Stimulated activated CD8-positive, alpha-beta memory T cell treated with anti-CD3 and anti-CD28 coated beads, Interleukin-12 subunit alpha, Interleukin-12 subunit beta, amount 100 ng/mL, for 24 hours (primary cell): ENCODE data around the gene PDE5A.
"Not testable (repeated sequence)": the region's sequence is repeated elsewhere in the genome, so short reads cannot be mapped to it uniquely, and the experiment has no call there.

ENCODE experiments used
- DNase-seq: peaks from one replicate; pipeline ENCODE4 v3.0.0-alpha.2; 2020; ENCODE audit errors: extremely low read depth

The PDE5A gene

DNA sequence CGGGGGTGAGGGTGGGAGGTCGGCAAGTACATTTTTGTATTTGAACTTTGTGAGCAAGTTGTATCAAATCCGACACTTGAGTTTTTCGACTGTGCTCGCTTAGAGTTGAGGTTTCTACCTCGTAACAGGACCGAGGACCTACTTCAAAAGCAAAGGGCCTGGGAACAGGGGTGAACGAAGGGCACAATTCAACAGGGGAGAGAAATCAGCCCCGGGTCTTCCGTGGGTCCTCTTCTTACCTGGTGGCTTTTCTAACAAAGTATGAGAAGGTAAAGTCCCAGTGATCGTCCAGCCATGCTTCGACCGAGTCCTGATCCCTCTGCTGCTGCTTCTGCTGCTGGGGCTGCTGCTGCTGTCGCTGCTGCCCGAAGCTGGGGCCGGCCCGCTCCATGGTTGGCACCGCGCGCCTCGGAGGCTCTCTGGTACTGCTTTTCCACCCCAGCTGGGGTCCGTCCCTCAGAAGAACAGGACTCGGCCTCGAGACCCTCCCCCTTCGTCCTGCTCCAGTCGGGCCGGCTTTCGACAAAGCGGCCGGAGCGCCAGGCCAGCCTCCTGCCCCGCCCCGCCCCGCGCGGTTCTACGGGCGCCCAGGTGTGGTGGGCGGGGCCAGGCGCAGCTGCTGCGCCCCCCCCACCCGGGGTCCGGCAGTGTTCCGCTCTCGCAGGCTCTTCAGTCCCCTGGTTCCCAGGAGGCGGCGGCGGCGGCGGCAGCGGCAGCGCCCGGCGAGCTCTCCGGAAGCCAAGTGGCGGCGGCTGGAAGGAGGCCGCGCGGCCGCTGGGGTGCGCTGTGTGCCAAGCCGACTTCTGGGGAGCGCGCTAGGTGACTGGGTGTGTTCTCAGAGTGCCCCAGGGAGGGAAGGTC lies at the start of gene PDE5A:
Gene PDE5A, minus strand, starts transcription at position 524 of the 861 bp plus-strand sequence. Its CDS starts 133 bp downstream, at position 391.
- no peak for DNase-seq

DNA sequence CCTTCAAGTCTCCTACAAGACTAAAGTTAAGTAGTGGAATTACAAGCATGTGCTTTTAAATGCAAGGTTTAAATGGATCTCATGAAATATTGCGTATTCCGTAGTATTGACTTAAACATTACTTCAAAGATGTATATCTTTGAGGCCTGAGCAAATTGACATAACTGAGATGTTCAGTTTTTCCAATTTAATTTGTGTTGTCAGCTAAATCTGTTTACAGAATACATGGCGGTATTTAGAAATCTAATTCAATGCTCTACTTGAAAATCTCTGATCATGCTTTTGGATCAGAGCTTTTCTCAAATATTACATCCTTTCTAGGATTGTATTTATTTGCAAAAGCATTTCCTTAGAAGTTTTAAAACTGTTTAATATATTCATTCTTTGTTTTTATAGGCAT lies 47.5 kb upstream of the PDE5A start:
- DNase-seq: no peak

DNA sequence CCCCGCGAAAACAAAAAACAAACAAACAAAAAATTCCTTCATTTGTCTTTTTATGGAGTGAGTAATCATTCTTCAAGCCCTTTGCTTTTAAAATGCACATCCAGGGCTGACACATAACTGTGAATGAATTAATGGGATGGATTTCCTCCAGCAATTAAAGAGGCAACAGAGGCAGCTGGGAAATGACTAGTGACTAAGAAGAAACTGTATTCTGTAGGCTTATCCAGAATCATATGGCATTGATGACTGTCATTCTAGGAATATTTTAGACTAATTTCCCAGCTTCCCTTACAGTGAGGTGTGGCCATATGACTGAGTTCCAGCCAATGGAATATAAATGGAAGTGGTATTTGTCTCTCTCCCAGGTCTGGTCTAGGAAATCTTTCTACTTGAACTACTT lies 46.8 kb upstream of the PDE5A start:
- no peak for DNase-seq

DNA sequence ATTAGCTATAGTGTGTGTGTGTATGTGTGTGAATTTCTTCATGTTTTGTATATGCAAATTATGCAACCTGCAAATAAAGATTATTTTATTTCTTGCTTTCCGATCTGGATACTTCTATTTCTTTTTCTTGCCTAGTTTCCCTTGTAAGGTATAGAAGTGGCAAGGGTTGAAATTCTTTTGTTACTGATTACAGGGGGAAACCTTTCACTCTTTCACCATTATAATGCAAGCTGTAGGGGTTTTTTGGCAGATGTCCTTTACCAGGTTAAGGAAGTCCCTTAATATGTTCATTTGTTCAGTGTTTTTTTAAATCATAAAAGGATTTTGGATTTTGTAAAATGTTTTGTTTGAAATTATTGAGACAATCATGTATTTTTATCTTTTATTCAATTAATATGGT lies 44.3 kb upstream of the PDE5A start:
- no peak for DNase-seq

DNA sequence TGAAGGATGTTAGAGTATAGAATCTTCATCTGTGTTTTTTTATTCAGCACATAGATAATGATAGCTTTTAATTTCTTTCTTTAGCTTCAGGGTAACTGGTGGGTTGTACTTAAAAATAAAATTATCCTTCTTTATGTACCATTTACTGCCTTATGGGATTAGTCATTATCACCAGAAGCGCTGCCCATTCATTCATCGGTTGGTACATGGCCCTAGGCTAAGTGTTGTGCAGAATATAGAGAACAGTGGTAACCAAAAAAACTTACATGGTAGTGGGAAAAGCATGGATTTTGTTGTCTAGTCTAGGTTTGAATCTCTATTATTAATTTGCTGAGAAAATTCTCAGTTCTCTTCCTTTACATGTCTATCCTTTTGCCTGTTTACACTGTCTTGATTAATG lies 43.5 kb upstream of the PDE5A start:
- DNase-seq: no peak

DNA sequence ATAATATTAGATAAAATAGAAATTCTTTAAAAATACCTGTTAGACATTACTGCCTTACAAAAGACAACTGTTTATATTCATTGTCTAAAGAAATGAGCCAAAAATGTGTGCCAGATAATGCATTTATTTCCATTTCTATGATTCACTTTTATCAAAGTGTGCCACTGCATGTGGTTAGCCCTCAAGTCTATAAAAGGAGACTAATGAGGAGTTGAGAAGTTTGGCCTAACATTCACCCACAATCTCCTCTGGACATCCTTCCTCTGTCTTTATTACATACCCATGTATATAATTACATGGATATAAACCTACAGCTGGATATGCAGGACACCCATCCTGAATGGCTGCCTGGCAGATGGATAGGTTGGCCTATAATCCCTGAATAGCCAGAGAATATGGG lies 42.6 kb upstream of the PDE5A start:
- no peak for DNase-seq

DNA sequence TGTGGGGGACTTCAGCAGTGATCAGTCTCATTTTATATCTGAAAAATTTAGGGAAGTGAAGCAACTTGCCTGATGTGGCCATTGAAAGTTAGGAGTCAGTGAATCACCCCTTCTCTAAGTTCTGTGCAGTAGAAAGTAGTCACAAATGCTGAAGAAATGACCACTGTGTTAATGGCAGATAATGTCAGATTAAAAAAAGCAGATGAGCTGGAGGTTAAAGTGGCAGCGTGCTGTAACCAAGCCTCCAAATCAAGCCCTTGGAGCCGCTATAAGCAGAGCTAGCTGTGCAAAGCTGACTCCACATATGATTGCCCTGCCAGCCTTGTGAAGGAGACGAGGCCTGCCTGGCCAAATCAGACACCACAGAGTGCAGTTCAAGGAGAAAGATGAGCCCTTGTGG lies 39.2 kb upstream of the PDE5A start:
- no peak for DNase-seq

DNA sequence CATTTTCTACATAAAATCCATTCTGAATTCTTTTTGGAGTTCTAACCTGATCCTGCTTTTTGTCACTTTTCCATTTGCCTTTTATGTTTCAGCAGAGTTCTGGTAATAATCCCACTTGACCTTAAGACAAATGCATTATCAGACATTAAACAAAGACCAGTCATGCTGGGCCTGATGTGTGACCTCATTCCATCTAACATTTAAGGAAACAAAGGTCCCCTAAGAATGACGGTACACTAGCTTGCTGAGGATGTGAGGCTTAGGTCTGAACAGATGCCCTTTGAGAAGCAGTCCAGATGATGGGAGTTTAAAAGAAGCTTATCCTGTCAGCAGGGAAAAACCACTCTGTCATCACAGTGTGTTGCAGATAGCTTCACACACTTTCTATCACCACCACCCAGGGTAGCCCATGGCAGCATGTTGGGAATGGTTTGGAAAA lies 38.1 kb upstream of the PDE5A start:
- no peak for DNase-seq

DNA sequence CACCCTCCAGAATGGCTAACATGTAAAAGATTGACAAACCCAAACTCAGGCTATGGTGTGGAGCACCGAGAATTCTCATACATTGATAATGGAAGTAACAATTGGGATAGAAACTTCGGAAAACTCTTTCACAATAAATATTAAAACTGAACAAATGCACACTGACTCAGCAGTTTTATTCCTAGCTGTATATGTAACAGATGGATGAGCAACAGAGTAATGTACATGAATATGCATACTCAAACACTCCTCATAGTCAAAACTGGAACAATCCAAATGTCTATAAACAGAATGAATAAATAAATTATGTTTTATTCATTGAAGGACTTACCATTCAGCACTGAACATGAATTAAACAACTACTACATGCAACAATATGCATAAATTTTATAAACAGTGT lies 37.1 kb upstream of the PDE5A start:
- DNase-seq: no peak

DNA sequence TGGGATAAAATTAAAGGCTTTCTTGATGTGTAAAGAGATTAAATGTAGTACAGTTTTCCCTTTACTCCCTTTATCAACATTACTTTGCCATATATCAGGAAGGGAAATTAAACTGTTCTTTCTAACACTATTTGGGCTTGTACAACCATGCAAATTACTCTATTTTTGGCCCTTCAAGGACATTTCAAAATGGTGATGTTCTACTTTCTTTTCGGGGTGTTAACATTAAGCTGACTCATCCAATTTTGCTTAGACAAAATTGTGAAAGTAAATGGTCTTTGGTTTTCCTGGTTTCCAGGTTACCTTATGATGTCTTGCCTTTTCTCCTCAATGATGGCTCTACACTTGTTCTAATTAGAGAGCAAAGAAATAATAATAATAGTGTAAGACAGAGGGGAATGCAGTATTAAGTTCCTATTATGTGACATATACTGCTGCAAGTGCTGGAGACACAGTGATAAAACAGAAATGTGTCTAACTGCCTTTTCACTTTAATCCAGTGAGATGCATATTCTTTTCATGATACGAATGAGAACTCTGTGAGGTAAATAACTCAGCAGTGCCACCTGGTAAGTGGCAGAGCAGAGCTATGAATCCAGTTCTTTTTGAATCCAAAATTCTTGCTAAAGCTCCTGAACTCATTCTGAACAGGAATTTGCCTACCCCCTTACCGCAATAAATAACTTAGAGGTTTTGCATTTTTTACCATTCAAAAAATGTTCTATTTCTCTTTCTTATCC lies 35.7 kb upstream of the PDE5A start:
- no peak for DNase-seq

DNA sequence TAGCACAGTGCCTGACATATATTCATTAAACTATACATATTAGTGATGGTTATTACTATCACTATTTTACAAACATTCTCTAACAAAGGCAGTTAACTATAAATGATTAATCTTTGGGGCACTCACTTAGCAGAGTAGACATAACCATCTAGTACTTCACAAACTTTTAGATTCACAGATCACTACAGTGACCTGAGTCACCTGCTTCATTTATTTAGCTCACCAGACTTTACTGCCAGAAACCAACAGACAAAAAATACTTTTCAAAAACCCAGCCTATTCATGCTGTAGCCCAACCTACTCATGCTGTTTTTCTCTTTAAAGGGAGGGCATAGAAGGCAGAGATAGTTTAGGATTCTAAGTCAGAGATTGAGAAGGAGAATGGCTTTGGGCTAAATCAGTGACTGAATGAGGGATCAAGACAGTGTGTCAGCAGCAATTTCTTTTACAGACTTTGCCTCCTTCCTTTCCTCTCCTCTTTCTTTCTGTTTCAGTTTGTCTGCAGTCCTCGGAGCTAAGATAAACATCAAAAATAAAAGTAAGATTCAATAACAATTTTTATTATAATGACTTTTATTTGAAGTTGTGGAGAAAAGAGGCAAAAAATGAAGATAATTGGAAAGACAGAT lies 34.7 kb upstream of the PDE5A start:
- DNase-seq: no peak

DNA sequence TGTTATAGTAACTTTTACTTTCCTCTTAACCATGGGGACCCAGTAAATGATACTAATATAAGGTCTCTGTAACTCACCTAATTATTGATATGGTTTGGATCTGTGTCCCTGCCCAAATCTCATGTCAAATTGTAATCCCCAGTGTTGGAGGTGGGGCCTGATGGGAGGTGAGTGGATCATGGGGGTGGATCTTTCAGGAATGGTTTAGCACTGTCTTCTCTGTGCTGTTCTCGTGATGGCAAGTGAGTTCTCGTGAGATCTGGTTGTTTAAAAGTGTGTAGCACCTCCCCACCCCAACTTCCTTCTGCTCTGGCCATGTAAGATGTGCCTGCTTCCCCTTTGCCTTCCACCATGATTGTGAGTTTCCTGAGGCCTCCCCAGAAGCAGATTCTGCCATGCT lies 34.0 kb upstream of the PDE5A start:
- not testable (repeated sequence) for DNase-seq

DNA sequence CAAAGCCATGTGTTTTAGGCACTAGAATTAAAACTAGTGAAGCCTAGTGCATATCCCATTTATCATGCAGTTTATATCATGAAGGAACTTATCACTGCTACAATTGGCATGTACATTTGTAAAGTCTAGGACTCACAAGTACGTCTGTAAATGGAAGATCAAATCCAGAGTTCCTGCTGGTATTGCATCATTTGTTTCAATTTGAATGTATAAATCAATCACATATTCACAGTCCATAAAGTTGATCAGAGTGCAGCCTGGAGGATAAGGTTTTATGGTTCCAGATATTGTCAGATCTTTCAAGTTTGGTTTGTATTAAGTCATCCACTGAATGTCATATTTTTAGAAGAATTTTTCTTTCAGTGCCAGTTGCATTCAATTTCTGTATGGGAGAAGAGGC lies 32.6 kb upstream of the PDE5A start:
- DNase-seq: no peak

DNA sequence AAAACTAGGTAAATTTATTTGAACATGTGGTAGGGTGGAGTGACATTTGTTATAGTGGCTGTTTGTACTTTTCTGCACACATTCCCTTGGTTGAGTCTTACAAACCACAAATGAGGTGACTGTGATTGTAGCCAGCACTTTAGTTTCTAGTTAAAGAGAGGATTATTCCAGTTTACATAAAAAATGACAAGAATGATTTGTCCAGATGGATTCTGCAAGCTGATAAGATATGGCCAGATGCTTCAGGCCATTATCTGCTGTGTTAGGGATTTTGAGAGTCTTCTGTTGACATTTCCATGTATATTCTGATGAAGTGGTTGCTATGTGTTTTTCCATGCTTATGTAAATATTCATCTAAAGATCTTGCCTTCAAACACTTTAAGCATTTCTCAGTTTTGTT lies 31.0 kb upstream of the PDE5A start:
- no peak for DNase-seq

DNA sequence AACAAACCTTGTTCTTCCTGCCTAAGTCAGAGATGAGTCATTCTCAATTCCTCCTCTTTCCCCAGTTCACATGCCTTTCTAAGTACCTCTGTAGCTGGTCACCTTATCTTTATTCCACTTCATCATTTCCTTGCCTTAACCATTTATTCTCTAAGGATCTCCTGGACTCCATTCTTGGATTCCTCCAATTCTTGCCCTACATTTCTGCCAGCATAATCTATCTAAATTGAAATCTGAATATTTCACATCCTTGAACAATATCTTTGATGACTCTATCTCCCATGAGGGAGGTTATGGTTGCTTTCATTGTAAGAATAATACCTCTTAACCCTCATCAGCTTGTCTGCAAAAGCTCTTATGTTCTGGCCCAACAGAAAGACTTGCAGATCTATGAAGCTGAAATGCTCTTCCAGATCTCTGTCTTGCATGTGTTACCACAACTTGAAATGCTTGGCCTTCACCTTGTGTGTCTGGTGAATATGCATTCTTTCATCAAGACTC lies 28.6 kb upstream of the PDE5A start:
- no peak for DNase-seq

DNA sequence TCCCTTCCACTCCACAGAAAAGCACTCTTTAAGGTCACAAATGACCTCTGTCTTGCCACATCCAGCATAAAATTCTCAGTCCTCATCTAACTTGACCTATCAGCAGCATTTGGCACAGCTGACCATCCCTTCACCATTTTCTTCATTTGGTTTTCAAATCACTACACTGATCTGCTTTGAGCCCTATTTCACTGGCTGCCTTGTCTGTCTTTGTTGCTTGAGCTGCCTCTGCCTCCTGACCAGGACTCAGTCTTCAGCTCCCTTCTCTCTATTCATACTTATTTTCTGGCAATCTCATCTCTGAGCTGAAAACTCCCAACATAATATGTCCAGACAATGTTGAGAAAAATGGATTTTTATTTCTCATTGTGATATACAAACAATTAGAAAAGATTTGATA lies 27.7 kb upstream of the PDE5A start:
- DNase-seq: no peak

DNA sequence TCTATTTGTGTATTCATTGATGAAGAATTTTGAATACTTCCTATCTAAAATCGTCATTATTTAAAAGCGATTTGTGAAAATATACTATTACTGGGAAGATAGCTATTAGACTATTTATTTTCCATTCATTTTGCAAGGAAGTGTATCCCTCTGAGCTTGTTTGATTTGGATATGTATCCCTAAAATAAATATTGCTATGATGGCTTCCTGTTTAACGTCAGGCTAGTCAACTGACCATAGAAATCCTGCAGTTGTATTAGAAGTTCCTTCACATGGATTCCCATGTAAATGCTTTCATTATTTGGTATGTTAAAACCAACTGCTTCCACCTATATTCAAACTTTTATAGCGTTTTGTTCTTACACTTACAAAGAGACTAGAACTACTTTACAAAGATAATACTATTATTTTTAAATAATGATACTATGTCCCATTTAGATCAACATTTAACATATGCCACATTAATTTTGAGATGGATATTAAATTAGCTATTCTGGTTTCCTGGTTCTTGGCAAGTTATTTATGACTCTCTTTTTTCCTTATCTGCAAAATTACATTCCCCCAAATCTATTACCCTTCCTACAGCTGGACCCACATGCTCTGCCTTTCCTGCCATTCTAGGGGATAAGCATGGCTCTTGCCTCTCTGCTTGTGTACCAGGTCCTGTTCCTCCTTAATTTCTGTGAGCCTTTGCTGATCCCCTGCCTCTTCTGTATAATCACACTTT lies 26.7 kb upstream of the PDE5A start:
- DNase-seq: no peak

DNA sequence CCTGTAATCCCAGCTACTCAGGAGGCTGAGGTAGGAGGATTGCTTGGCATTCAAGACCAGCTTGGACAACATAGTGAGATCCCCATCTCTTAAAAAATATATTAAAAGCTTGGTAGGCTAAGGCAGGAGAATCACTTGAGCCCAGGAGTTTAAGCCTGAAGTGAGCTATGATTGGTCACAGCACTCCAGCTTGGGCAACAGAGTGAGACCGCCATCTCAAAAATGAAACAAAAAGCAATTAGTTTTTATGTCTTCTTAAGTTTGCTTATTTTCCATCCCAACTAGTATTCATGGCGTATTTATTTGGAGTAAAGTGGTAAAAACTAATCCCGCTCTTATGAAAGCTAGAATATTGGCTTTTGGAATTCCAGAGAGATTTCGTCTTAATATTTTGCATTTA lies 25.4 kb upstream of the PDE5A start:
- no peak for DNase-seq

DNA sequence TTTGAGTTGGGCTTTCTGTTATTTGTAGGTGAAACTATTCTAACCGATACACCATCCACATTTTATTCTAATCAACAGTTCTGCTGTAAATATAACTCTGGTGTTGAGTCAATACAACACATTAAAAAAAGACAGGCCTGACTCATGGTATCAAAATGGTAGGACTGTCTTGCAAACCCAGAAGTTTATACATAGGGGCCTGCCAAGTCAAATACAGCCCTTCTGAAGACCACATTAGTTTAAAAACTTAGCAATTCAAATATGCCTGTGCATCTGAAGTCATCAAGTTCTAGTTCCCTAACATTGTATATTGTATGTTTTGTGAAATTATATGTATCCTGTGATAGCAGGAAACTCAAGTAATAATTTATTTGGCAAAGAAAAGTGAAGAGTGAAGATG lies 24.4 kb upstream of the PDE5A start:
- no peak for DNase-seq

DNA sequence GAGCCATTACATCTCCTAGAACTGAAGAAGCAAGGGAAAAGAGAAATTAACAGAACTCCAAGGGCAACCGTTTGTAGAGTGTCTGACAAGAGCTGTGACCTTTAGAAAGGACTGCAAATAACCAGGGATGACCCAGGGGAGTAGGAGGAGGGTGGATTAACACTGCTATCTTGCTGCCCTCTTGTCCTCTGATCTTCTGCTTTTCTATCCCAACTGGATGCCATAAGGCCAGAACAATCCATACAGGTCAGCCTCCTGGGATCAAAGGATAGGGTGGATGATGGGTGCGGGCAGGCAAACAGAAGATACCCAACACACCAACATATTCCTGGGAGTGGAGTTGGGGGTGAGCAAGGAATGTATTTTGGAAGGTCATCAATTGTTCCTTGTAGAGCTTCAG lies 19.8 kb upstream of the PDE5A start:
- DNase-seq: no peak

DNA sequence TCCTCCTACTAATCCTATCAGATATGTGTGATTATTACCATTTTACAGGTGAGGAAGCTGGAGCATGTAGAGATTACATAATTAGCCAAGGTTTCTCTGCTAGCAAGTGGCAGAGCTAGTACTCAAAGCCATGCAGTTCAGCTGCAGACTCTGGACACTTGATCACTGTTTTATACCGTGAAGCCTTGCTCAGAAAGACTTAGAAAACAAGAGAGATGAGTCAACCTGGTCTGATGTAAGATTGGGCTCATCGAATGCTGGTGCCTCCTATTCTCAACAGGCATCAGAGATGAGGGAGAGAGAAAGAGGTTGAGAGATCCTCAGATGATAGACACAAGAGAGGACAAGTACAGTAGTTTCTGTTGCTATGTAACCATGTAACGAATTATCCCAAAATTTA lies 19.0 kb upstream of the PDE5A start:
- no peak for DNase-seq
